ENCODE results near the gene CYP2D6. TPM values are rescaled to one million over a fixed set of nuclear protein-coding genes. Genes with fewer than 3 reads are reported as not detected.

Gene CYP2D6
- polyA plus RNA-seq, 4 donors = 2.5 to 7.3 (median 3.5) TPM

DNA sequence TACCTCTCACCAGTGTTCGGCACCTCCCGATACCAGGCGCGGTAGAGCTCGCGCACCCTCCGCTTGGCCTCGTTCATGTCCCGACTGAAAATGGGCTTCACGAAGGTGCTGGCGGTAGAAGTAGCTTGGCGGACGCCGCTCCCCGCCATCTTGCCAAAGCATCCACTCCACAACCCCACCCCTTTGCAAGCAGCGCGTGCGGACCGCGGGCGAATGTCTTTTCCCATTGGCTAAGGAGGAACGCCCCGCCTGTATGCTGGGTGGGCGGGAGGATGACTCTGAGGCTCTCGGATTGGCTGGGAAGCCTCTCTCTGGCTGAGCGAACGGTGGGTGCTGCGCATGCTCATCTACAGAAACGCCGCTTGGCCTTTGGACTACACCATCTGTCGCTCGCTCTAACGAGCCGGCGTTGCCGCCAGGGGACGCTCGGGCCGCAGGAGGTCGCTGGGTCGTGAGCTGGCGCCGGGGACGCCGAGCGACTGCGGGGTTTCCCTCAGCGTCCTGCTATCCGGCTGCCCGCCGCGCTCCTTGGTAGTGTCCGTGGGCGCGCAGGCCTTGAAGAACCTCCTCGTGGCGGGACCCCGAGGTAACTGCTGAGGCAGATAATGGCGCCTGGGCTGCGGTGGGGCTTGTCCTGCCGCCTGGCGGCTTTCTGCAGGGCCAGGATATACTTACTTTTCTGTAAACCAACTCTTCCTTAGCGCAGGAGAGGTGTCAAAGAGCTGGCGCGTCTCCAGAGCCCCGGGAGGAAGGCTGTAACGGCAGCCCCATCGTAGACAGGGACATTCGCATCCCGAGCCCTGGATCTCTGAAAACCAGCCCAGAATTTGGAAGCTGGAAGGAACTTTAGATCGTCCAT is 39.8 kb downstream of the CYP2D6 start, which contains the start of gene NDUFA6:
NDUFA6 (minus strand) TSS at position 177 of the 859 bp plus-strand sequence; CDS start at position 149, 28 bp downstream.
- DNase-seq (ENCODE audit: low read depth in 4 of 4, low spot score in 3 of 4) = peak; percentile 96 to 98 (median 98)

- DNase-seq (ENCODE audit: low read depth in 4 of 4, low spot score in 3 of 4) = no peak
Measured at GRCh38 chr22:42086051-42086450, 44.6 kb downstream of the CYP2D6 start.

GRCh38 chr22:42084874-42085273 is 45.7 kb downstream of the CYP2D6 start:
- DNase-seq (ENCODE audit: low read depth in 4 of 4, low spot score in 3 of 4) = no peak

- DNase-seq (ENCODE audit: low read depth in 4 of 4, low spot score in 3 of 4) = no peak
Measured at GRCh38 chr22:42083119-42083518, 47.5 kb downstream of the CYP2D6 start.

DNA sequence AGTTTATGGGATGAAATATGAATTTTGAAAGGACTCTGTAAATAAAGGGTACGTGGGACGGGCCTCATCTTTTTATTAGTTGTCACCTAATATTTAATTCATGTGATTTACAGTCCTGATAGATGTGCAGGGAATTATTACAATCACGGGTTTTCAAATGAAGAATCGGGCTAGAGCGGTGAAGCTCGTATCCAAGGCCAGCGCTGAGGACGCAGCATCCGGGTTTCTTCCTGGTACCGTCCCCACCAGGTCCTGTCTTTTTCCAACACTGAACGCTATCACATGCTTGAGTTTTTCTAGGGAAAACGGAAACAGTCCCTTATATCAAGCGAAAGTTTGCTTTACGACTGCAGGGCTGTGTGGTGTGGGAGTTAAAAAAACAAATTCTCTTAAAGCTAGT is 50.3 kb downstream of the CYP2D6 start:
- no peak for DNase-seq (ENCODE audit: low read depth in 4 of 4, low spot score in 3 of 4)

DNA sequence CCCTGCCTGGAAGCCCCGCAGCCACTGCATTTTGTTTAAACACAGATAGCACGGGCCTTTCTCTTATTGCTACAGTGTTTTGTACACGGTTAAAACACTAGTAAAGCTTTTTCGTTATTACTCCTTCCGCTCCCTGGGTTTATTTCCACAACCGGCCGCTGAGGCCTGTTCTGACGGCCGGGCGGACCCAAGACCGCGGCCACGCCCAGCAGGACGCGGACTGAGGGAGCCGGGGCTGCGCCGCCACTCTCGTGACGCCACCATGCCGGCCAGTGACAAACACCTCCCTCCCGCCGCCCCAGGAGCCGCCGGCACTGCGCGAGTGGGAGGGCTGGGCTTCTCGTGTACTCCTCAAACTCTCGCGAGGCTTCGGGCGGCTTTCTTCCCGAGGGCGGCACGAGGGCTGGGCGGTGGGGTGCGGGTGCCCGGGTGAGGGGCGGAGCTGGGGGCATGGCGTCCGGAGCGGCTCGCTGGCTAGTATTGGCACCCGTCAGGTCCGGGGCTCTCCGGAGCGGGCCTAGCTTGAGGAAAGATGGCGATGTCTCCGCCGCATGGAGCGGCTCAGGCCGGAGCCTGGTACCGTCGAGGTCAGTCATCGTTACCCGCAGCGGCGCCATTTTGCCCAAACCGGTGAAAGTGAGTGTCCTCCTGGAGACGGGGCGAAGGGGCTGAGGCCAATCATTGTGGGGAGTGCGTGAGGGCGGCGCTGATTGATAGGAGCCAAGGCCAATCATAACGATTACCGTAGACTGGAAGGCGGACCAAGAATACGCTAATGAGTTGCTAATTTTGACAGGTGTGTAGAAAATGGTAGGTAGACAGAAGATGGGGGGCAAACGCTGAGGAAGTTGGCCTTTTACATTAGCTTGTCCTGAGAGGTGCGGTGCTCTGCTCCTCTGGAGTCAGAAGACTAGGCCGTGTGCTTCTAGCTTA is 51.0 kb downstream of the CYP2D6 start, which contains the start of gene SMDT1:
SMDT1 (plus strand) TSS at position 382 of the 933 bp plus-strand sequence; CDS start at position 451, 69 bp downstream.
- DNase-seq (ENCODE audit: low read depth in 4 of 4, low spot score in 3 of 4) = peak; percentile 95 to 98 (median 96)

DNA sequence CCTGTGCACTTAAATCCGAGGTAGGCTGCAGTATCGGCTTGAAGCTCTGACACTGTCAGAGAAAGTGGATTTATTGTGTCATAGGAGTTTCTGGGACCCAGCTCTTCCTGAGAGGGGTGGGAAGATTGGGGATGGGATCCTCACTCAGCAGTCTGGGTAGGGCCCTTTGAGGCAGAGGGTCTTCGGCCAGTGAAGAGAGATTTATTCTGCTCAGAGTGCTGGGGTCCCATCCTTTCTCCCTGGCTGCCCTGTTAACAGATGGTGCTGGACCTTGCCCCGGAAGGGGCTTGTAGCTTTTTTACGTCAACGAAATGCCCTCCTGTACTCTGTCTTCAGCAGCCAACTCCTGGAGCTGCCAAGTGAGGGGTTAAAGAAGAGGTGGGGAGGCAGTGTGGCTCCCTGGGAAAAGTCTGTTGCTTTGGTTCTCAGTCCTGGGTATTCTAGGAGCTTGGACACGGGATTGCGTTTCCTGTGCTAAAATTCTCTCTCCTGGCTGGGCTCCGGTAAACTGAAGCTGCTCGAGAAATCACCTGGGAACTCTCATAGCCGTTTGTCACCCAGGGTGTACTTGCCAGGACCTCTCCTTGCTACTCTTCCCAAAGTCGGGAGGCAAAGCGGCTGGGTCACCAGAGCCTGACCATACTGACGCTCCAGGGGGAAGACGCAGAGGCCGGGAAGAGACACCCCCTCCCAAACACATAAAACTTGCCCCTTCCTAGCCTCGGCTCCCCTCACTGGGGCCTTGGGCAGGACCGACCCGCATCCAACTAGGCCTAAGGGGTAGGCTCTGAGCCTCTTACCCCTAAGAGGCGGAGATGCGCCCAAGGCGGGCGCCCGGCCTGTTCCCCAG is 51.9 kb downstream of the CYP2D6 start:
- DNase-seq (ENCODE audit: low read depth in 4 of 4, low spot score in 3 of 4) = peak in 1 of 4 donors; percentile 32

- DNase-seq (ENCODE audit: low read depth in 4 of 4, low spot score in 3 of 4) = no peak
Measured at GRCh38 chr22:42077486-42078125, 53.0 kb downstream of the CYP2D6 start.

- DNase-seq (ENCODE audit: low read depth in 4 of 4, low spot score in 3 of 4) = no peak
Measured at GRCh38 chr22:42076764-42077485, 53.7 kb downstream of the CYP2D6 start.

Other genes starting within 250 kb of the CYP2D6 start
- gene SHISA8, start 215.7 kb downstream of the CYP2D6 start, polyA plus RNA-seq (ENCODE audit: insufficient read length in 4 of 4) = under 1 TPM; 0.39 to 0.97 (median 0.59) TPM
- 1 to 10 TPM; 1.2 to 2.7 (median 1.8) TPM for gene TNFRSF13C, start 204.0 kb downstream of the CYP2D6 start, polyA plus RNA-seq (ENCODE audit: insufficient read length in 4 of 4)
- gene CENPM, start 183.7 kb downstream of the CYP2D6 start, polyA plus RNA-seq (ENCODE audit: insufficient read length in 4 of 4) = 10 to 100 TPM; 11.2 to 16.2 (median 13.5) TPM
- 1 to 10 TPM; 4.9 to 7.6 (median 6.8) TPM for gene SEPTIN3, start 161.4 kb downstream of the CYP2D6 start, polyA plus RNA-seq (ENCODE audit: insufficient read length in 4 of 4)
- gene WBP2NL, start 132.0 kb downstream of the CYP2D6 start, polyA plus RNA-seq (ENCODE audit: insufficient read length in 4 of 4) = 1 to 10 TPM; 3.3 to 5.1 (median 4.1) TPM
- gene NAGA, start 60.0 kb downstream of the CYP2D6 start, polyA plus RNA-seq (ENCODE audit: insufficient read length in 4 of 4) = 10 to 100 TPM; 26.3 to 31.1 (median 28.2) TPM
- 10 to 100 TPM; 10.4 to 13.4 (median 11.9) TPM for gene PHETA2, start 56.6 kb downstream of the CYP2D6 start, polyA plus RNA-seq (ENCODE audit: insufficient read length in 4 of 4)
- 100 to 1,000 TPM in 3 of 4 donors, 10 to 100 TPM in 1; 74.2 to 142 (median 111) TPM for gene SMDT1, start 51.1 kb downstream of the CYP2D6 start, polyA plus RNA-seq (ENCODE audit: insufficient read length in 4 of 4)
- gene NDUFA6, start 40.0 kb downstream of the CYP2D6 start, polyA plus RNA-seq (ENCODE audit: insufficient read length in 4 of 4) = 100 to 1,000 TPM; 110 to 133 (median 118) TPM
- 10 to 100 TPM; 25.2 to 27.9 (median 26.6) TPM for gene TCF20, start 139.8 kb upstream of the CYP2D6 start, polyA plus RNA-seq (ENCODE audit: insufficient read length in 4 of 4)